Uterus (tissue), 2 donors: Measurements from ENCODE around the gene TRIM73.
"Not testable (repeated sequence)": the region's sequence is repeated elsewhere in the genome, so short reads cannot be mapped to it uniquely, and the experiment has no call there.

ENCODE experiments used
- CTCF ChIP-seq, 4 experiments: fragments of 200-600 bp in 2 of 4; fragments of 450-650 bp in 2 of 4; sonication (generic) in 2 of 4; IDR thresholded peaks; one replicate each; pipeline ENCODE4 v1.5.1; 2016 to 2019; ENCODE audit warnings: antibody characterized with exemption in 4 of 4, mild to moderate bottlenecking in 2 of 4, moderate library complexity in 1 of 4
- POLR2A ChIP-seq, 2 donors: fragments of 450-650 bp; IDR thresholded peaks; one replicate each; pipeline ENCODE4 v1.6.1; 2016; ENCODE audit warnings: antibody characterized with exemption in 2 of 2, mild to moderate bottlenecking in 1 of 2, moderate library complexity in 1 of 2

DNA sequence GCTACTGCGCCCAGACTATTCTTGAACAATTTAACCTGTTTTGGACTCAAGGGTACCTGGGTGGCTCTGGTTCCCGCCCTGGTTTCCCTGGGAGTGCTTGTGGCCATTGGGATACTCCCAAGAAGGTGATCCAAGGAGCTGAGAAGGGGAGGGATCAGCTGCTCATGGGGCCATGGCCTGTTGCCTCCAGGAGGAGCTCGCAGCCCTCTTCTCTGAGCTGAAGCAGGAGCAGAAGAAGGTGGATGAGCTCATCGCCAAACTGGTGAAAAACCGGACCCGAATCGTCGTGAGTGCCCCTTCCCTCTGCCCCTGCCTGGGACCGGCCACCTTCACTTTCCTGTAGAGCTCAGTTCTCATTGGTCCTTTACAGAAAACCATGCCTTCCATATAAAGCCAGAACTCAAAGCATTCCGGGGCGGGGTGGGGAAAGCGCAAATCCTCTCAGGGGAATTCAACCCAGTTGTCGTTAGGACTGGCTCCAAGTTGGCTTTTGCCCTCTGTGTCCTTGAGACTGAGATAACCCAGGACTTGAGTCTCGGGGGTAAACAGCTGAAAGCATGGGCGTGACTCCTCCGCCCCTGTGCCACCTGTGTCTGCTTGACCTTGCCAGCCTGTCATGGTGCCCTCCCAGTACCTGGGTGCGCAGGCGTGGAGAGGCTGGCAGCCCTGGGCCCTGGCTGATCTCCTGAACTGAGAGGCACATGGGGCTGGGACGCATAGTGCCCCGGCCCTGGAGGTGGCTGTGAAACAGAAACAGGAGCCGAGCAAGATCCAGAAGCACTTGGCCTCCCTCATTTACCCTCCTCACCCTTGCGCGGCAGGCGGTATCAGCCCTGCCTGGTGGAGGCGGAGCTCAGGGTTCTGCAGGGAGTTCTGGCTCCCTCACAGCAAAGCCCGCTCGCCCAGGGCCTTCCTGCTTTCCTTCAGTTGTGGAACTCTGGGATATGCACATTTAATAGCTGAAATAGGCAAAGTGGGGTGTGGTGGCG lies 8.3 kb downstream of the TRIM73 start:
- not testable (repeated sequence) for TF ChIP-seq POLR2A, CTCF (IDR thresholded peaks at IDR 0.05)
